Measurements from ENCODE around the gene KRTAP2-4.
"Not testable (repeated sequence)": the region's sequence is repeated elsewhere in the genome, so short reads cannot be mapped to it uniquely, and the experiment has no call there.

Gene KRTAP2-4

DNA sequence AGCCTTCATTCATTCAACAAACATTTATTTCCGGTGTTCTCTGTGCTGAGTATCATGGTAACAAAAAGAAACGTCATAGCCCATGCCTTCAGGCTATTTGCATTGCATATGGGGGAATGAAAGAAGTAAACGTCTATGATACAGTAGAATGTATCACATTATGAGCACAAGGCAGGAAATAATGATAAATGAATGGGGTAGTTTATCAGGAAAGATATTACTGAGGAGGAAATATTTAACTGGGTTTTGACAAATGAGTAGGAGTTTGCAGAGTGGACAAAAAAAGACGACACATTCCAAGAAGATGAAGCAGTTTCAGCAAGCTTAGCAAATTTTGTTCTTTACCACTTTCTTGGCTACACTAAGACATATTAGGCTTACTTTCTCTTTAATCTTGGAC lies 16.9 kb upstream of the KRTAP2-4 start:
- CTCF ChIA-PET: no interaction called here
- TF ChIP-seq, protein P1, sequence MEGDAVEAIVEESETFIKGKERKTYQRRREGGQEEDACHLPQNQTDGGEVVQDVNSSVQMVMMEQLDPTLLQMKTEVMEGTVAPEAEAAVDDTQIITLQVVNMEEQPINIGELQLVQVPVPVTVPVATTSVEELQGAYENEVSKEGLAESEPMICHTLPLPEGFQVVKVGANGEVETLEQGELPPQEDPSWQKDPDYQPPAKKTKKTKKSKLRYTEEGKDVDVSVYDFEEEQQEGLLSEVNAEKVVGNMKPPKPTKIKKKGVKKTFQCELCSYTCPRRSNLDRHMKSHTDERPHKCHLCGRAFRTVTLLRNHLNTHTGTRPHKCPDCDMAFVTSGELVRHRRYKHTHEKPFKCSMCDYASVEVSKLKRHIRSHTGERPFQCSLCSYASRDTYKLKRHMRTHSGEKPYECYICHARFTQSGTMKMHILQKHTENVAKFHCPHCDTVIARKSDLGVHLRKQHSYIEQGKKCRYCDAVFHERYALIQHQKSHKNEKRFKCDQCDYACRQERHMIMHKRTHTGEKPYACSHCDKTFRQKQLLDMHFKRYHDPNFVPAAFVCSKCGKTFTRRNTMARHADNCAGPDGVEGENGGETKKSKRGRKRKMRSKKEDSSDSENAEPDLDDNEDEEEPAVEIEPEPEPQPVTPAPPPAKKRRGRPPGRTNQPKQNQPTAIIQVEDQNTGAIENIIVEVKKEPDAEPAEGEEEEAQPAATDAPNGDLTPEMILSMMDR (IDR thresholded peaks at IDR 0.05; ENCODE audit: control extremely low read depth, extremely low read depth, low read depth, missing control alignments): no peak
- no peak for DNase-seq (ENCODE audit: extremely low spot score)
- POLR2A ChIA-PET: no interaction called here

DNA sequence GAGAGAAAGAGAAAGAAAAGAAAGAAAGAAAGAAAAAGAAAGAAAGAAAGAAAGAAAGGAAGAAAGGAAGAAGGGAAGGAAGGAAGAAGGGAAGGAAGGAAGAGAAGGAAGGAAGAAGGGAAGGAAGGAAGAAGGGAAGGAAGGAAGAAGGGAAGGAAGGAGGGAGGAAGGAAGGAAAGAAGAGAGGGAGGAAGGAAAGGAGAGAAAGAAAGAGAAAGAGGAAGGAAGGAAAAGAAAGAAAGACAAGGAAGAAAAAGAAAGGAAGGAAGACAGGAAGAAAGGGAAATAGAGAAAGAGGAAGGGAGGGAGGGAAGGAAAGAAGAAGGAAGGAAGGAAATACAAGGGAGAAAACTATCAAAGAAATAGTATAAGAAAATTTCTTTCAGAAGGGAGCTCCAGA lies 11.1 kb upstream of the KRTAP2-4 start:
- CTCF ChIA-PET: no interaction called here
- DNase-seq (ENCODE audit: extremely low spot score): no peak
- TF ChIP-seq, protein P1 (IDR thresholded peaks at IDR 0.05; ENCODE audit: control extremely low read depth, extremely low read depth, low read depth, missing control alignments): no peak
- POLR2A ChIA-PET: no interaction called here

DNA sequence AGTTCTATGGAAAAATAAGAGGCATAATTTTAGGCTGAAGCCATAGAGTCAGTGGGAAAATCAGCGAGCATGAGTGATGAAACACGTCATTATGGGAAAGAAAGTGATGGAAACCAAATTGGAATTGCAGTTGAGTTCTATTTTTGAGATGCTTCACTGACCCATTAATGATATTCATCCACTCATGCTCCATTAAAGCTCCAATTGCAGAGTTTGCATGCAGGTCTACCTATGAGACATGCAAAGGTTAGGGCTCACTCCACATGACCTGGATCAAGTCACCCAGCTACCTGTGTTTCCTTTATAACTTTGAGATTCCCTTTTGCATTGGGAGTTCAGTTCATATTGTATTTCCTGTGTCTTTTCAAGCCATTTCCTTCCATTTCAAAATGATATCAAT lies 8.0 kb upstream of the KRTAP2-4 start:
- TF ChIP-seq, protein P1 (IDR thresholded peaks at IDR 0.05; ENCODE audit: control extremely low read depth, extremely low read depth, low read depth, missing control alignments): no peak
- DNase-seq (ENCODE audit: extremely low spot score): no peak
- POLR2A ChIA-PET: no interaction called here
- CTCF ChIA-PET: no interaction called here

GRCh38 chr17:41071606-41072360 lies 6.1 kb upstream of the KRTAP2-4 start:
- ChIA-PET POLR2A (no interaction called here), CTCF (interaction anchor here (0.8 kb wide), 1 partner anchor 23 kb away, joined by 3 read pairs; no protein-coding TSS in a partner anchor)
- TF ChIP-seq, protein P1 (IDR thresholded peaks at IDR 0.05; ENCODE audit: control extremely low read depth, extremely low read depth, low read depth, missing control alignments): no peak
- no peak for DNase-seq (ENCODE audit: extremely low spot score)

DNA sequence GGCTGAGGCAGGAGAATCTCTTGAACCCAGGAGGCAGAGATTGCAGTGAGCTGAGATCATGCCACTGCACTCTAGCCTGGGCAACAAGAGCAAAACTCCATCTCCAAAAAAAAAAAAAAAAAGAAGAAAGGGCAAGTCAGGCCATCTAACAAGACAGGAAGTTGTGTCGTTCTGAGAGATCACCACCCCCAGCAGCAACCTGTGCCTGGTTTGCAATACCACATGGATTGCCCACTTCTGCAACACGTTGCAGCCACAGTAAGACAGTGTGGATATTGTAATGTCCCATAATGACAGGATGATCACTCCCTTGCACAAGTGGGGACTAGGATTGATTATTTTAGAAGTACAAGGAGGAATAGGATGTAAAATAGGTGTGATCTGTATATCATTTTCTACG lies 3.4 kb upstream of the KRTAP2-4 start:
- POLR2A ChIA-PET: no interaction called here
- TF ChIP-seq, protein P1 (IDR thresholded peaks at IDR 0.05; ENCODE audit: control extremely low read depth, extremely low read depth, low read depth, missing control alignments): no peak
- CTCF ChIA-PET: no interaction called here
- DNase-seq (ENCODE audit: extremely low spot score): no peak

DNA sequence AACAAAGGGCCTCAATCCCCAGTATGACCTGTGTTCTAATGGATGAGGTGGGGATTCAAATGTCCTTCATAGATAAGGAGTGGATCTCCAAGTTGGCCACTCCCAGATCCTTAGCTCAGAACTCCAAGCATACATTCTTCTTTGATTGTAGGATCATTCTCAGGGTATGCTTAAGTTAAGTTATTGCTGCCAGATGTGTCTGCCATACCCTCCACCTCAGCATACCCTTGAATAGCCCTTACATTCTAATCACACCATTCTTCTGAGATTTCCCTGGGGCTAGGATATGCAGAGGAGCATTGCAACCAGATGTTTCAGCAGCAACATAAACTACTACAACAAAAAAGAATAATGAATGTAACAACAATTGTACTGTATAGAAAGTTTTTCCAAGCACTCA lies 1.6 kb upstream of the KRTAP2-4 start:
- no peak for DNase-seq (ENCODE audit: extremely low spot score)
- POLR2A ChIA-PET: no interaction called here
- CTCF ChIA-PET: no interaction called here
- TF ChIP-seq, protein P1 (IDR thresholded peaks at IDR 0.05; ENCODE audit: control extremely low read depth, extremely low read depth, low read depth, missing control alignments): no peak

GRCh38 chr17:41065016-41065689 lies 526 bp downstream of the KRTAP2-4 start:
- CTCF ChIA-PET; DNase-seq (ENCODE audit: extremely low spot score); POLR2A ChIA-PET: not testable (repeated sequence)
